Peyer's patch (tissue), 4 donors: ENCODE data around the gene DARS1.

ENCODE experiments used
- CTCF ChIP-seq, 6 experiments: fragments of 450-650 bp in 4 of 6; fragments of 200-600 bp in 2 of 6; sonication (generic) in 1 of 6; IDR thresholded peaks; one replicate each; pipeline ENCODE4 v1.5.1; 2017 to 2019; ENCODE audit warnings: antibody characterized with exemption in 6 of 6, mild to moderate bottlenecking in 3 of 6, moderate library complexity in 1 of 6
- POLR2A ChIP-seq, 2 donors: fragments of 450-650 bp; IDR thresholded peaks; one replicate each; pipeline ENCODE4 v1.5.1; 2017; ENCODE audit warnings: antibody characterized with exemption in 2 of 2, mild to moderate bottlenecking in 2 of 2, moderate library complexity in 2 of 2

GRCh38 chr2:136021406-136021805, 36.0 kb upstream of the DARS1 start:
- TF ChIP-seq CTCF (IDR thresholded peaks at IDR 0.05), result no peak
- no peak for TF ChIP-seq POLR2A (IDR thresholded peaks at IDR 0.05)
